ENCODE results near the gene RBM42.
"Not testable (repeated sequence)": the region's sequence is repeated elsewhere in the genome, so short reads cannot be mapped to it uniquely, and the experiment has no call there.

The RBM42 gene

GRCh38 chr19:35622750-35623149, 6.1 kb upstream of the RBM42 start:
- no peak for DNase-seq

- DNase-seq: no peak
Observed at GRCh38 chr19:35623327-35624010, 5.4 kb upstream of the RBM42 start.

- no peak for DNase-seq
Observed at GRCh38 chr19:35628264-35628564, 622 bp upstream of the RBM42 start.

GRCh38 chr19:35629332-35629633, 447 bp downstream of the RBM42 start:
- no peak for DNase-seq

- no peak for DNase-seq
Observed at GRCh38 chr19:35633727-35634440, 5.0 kb downstream of the RBM42 start.

- no peak for DNase-seq
Observed at GRCh38 chr19:35636651-35637050, 7.8 kb downstream of the RBM42 start.

- no peak for DNase-seq
Observed at GRCh38 chr19:35637165-35637564, 8.3 kb downstream of the RBM42 start.

- DNase-seq: no peak
Observed at GRCh38 chr19:35639321-35639639, 10.4 kb downstream of the RBM42 start.

- DNase-seq: no peak
Observed at GRCh38 chr19:35639863-35640262, 11.0 kb downstream of the RBM42 start.

- peak; percentile 66 for DNase-seq
Observed at GRCh38 chr19:35641515-35642151, 12.8 kb downstream of the RBM42 start, which contains the start of gene ETV2. Gene ETV2 (plus strand): TSS chr19:35641745. CDS start chr19:35642461, 716 bp downstream.

- no peak for DNase-seq
Observed at GRCh38 chr19:35642312-35642711, 13.5 kb downstream of the RBM42 start.

GRCh38 chr19:35642798-35643254, 14.0 kb downstream of the RBM42 start:
- no peak for DNase-seq

- DNase-seq: peak; percentile 88
Observed at GRCh38 chr19:35643255-35644205, 14.7 kb downstream of the RBM42 start.

GRCh38 chr19:35644206-35644986, 15.6 kb downstream of the RBM42 start:
- DNase-seq: peak; percentile 98

GRCh38 chr19:35644987-35645679, 16.3 kb downstream of the RBM42 start:
- DNase-seq: peak; percentile 77

GRCh38 chr19:35645680-35646511, 17.1 kb downstream of the RBM42 start:
- DNase-seq: no peak

- DNase-seq: peak; percentile 97
Observed at GRCh38 chr19:35648017-35648961, 19.5 kb downstream of the RBM42 start, which contains the start of gene COX6B1. Gene COX6B1 (plus strand): TSS chr19:35648323. CDS start chr19:35651244, 2,921 bp downstream.

GRCh38 chr19:35650581-35650980, 21.7 kb downstream of the RBM42 start:
- no peak for DNase-seq

- not testable (repeated sequence) for DNase-seq
Observed at GRCh38 chr19:35654828-35655227, 26.0 kb downstream of the RBM42 start.
